WTC11 (cell line): ENCODE measurements around the gene IL10. TPM values are rescaled to one million over a fixed set of nuclear protein-coding genes. Genes with fewer than 3 reads are reported as not detected.

ENCODE experiments used
- ATAC-seq: fragments of 200-7000 bp; cut with Tn5 transposase; 2 replicates; pipeline ENCODE4 v1.10.0; 2021; ENCODE audit warnings: mild to moderate bottlenecking, moderate library complexity
- CTCF ChIA-PET: fragments of 300-600 bp; sonication (Branson Sonifier 250); formaldehyde crosslinking; loops from one replicate; lab custom pipeline; 2021; ENCODE audit warnings: antibody characterized with exemption; lab: Charles Lee
- POLR2A ChIA-PET: fragments of 350-600 bp; sonication (Branson Sonifier 250); formaldehyde crosslinking; loops from one replicate; lab custom pipeline; 2021; ENCODE audit warnings: antibody characterized with exemption; lab: Charles Lee
- DNase-seq: peaks from one replicate; pipeline ENCODE4 v3.0.0; 2021; ENCODE audit warnings: low spot score
- H3K27ac Mint-ChIP-seq: 2 replicates; pipeline ENCODE4 v1.8.0; 2021; ENCODE audit warnings: mixed read lengths
- H3K27me3 Mint-ChIP-seq: 2 replicates; pipeline ENCODE4 v1.8.0; 2021; ENCODE audit warnings: low read depth, mild to moderate bottlenecking, moderate library complexity, mixed read lengths
- H3K36me3 Mint-ChIP-seq: 2 replicates; pipeline ENCODE4 v1.8.0; 2021; ENCODE audit warnings: mixed read lengths
- H3K4me1 Mint-ChIP-seq: 2 replicates; pipeline ENCODE4 v1.8.0; 2022; ENCODE audit warnings: mixed read lengths
- H3K4me3 Mint-ChIP-seq: 2 replicates; pipeline ENCODE4 v1.8.0; 2021; ENCODE audit warnings: mild to moderate bottlenecking, moderate library complexity, mixed read lengths
- H3K9me3 Mint-ChIP-seq: 2 replicates; pipeline ENCODE4 v1.8.0; 2021; ENCODE audit warnings: mixed read lengths
- CREB1 ChIP-seq: sonication (generic); formaldehyde crosslinking; IDR thresholded peaks from 2 replicates; pipeline ENCODE4 v1.8.0; 2023; ENCODE audit warnings: mild to moderate bottlenecking, missing genetic modification reagents
- CTCF ChIP-seq: fragments of 200-600 bp; IDR thresholded peaks from 2 replicates; pipeline ENCODE4 v1.8.0; 2022; ENCODE audit warnings: antibody characterized with exemption
- FOXP1 ChIP-seq: sonication (generic); formaldehyde crosslinking; IDR thresholded peaks from 2 replicates; pipeline ENCODE4 v1.8.0; 2022; ENCODE audit warnings: missing genetic modification reagents, mild to moderate bottlenecking, moderate library complexity, borderline replicate concordance
- HMGA2 ChIP-seq: fragments of 250-450 bp; sonication (Bioruptor Pico); IDR thresholded peaks from 2 replicates; pipeline ENCODE4 v1.4.0; 2021; ENCODE audit warnings: mild to moderate bottlenecking, moderate library complexity
- IRF1 ChIP-seq: sonication (generic); formaldehyde crosslinking; IDR thresholded peaks from 2 replicates; pipeline ENCODE4 v1.8.0; 2023; ENCODE audit warnings: missing genetic modification reagents
- IRF2 ChIP-seq: sonication (generic); formaldehyde crosslinking; IDR thresholded peaks from 2 replicates; pipeline ENCODE4 v1.8.0; 2022; ENCODE audit warnings: low read depth, missing genetic modification reagents, borderline replicate concordance
- JAZF1 ChIP-seq: fragments of 250-450 bp; sonication (Bioruptor Pico); IDR thresholded peaks from 2 replicates; pipeline ENCODE4 v1.9.0; 2021; ENCODE audit warnings: moderate library complexity, mild to moderate bottlenecking, inconsistent platforms
- MLX ChIP-seq: sonication (generic); formaldehyde crosslinking; IDR thresholded peaks from 2 replicates; pipeline ENCODE4 v1.8.1; 2023; ENCODE audit warnings: mild to moderate bottlenecking, missing genetic modification reagents, moderate library complexity
- MXD4 ChIP-seq: fragments of 250-450 bp; sonication (Bioruptor Pico); IDR thresholded peaks from 2 replicates; pipeline ENCODE4 v1.8.0; 2021; ENCODE audit warnings: mild to moderate bottlenecking, moderate library complexity, borderline replicate concordance
- MYBL2 ChIP-seq: sonication (generic); formaldehyde crosslinking; IDR thresholded peaks from 2 replicates; pipeline ENCODE4 v1.8.1; 2023; ENCODE audit warnings: mild to moderate bottlenecking, moderate library complexity, missing genetic modification reagents
- NFE2L1 ChIP-seq: sonication (generic); formaldehyde crosslinking; IDR thresholded peaks from 2 replicates; pipeline ENCODE4 v1.8.1; 2023; ENCODE audit warnings: missing genetic modification reagents
- SMAD4 ChIP-seq: sonication (generic); formaldehyde crosslinking; IDR thresholded peaks from 2 replicates; pipeline ENCODE4 v1.8.0; 2022; ENCODE audit warnings: mild to moderate bottlenecking, missing genetic modification reagents
- TP53 ChIP-seq: sonication (generic); formaldehyde crosslinking; IDR thresholded peaks from 2 replicates; pipeline ENCODE4 v1.8.1; 2023; ENCODE audit warnings: mild to moderate bottlenecking, missing genetic modification reagents
- USF2 ChIP-seq: sonication (generic); formaldehyde crosslinking; IDR thresholded peaks from 2 replicates; pipeline ENCODE4 v1.8.1; 2023; ENCODE audit warnings: mild to moderate bottlenecking, missing genetic modification reagents, moderate library complexity
- ZNF232 ChIP-seq: sonication (generic); formaldehyde crosslinking; IDR thresholded peaks from 2 replicates; pipeline ENCODE4 v1.8.0; 2022; ENCODE audit warnings: mild to moderate bottlenecking, missing genetic modification reagents
- ZNF263 ChIP-seq: sonication (generic); formaldehyde crosslinking; IDR thresholded peaks from 2 replicates; pipeline ENCODE4 v1.8.1; 2022; ENCODE audit warnings: low read depth, mild to moderate bottlenecking, moderate library complexity, missing genetic modification reagents
- ZNF396 ChIP-seq: fragments of 250-450 bp; sonication (Bioruptor Pico); IDR thresholded peaks from 2 replicates; pipeline ENCODE4 v1.8.0; 2021; ENCODE audit warnings: mild to moderate bottlenecking, moderate library complexity, borderline replicate concordance
- total RNA-seq: library from RNA; stranded (reverse); gene quantifications from 3 replicates; pipeline ENCODE4 v1.2.3, GENCODE V29; 2021
- TF ChIP-seq, protein P1 (sequence below): fragments of 250-450 bp; sonication (Bioruptor Pico); IDR thresholded peaks from 2 replicates; pipeline ENCODE4 v1.9.0; 2021; ENCODE audit warnings: mild to moderate bottlenecking
- TF ChIP-seq, protein P2 (sequence below): fragments of 250-450 bp; sonication (Bioruptor Pico); IDR thresholded peaks from 2 replicates; pipeline ENCODE4 v1.9.0; 2021; ENCODE audit warnings: moderate library complexity, mild to moderate bottlenecking, inconsistent platforms, borderline replicate concordance
- TF ChIP-seq, protein P3 (sequence below): sonication (generic); formaldehyde crosslinking; conservative IDR thresholded peaks from 2 replicates; pipeline ENCODE4 v1.8.1; 2022; ENCODE audit warnings: mild to moderate bottlenecking, missing genetic modification reagents
- TF ChIP-seq, protein P4 (sequence below): sonication (generic); formaldehyde crosslinking; IDR thresholded peaks from 2 replicates; pipeline ENCODE4 v1.8.0; 2022; ENCODE audit warnings: mild to moderate bottlenecking, missing genetic modification reagents

Gene IL10
- total RNA-seq, 1 experiment from 2014 or later, result not detected

DNA sequence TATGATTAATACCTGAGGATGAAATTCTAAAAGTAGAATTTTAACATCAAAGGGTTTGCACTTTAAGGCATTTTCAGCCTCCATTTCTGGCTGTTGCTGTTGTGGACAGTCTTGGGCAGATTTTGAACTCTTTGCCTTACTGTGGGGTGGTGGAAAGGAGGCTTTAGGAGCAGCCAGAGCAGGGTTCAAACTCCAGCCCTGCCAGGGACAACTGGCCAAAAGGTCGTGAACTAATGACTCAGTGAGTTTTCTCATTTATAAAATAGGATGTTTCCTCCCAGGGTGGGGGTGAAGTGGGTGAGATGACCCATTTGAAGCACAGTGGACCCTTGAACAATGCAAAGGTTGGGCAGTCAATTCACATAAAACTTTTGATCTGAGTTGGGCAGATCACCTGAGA lies 50.8 kb downstream of the IL10 start:
- DNase-seq (no peak), ATAC-seq (no peak)
- no peak overlapping the region for H3K4me3 Mint-ChIP-seq
- peaks cover 26% of the 10 kb centered on the region for H3K4me1 Mint-ChIP-seq
- 0 out of 2 replicates have a peak overlapping the region, but pooled peaks have one; percentile 19 for H3K27ac Mint-ChIP-seq
- no peaks in the 10 kb centered on the region for H3K9me3 Mint-ChIP-seq
- TF ChIP-seq MXD4, result no peak
- TF ChIP-seq CTCF, result no peak
- TF ChIP-seq ZNF263, result no peak
- TF ChIP-seq, protein P1, sequence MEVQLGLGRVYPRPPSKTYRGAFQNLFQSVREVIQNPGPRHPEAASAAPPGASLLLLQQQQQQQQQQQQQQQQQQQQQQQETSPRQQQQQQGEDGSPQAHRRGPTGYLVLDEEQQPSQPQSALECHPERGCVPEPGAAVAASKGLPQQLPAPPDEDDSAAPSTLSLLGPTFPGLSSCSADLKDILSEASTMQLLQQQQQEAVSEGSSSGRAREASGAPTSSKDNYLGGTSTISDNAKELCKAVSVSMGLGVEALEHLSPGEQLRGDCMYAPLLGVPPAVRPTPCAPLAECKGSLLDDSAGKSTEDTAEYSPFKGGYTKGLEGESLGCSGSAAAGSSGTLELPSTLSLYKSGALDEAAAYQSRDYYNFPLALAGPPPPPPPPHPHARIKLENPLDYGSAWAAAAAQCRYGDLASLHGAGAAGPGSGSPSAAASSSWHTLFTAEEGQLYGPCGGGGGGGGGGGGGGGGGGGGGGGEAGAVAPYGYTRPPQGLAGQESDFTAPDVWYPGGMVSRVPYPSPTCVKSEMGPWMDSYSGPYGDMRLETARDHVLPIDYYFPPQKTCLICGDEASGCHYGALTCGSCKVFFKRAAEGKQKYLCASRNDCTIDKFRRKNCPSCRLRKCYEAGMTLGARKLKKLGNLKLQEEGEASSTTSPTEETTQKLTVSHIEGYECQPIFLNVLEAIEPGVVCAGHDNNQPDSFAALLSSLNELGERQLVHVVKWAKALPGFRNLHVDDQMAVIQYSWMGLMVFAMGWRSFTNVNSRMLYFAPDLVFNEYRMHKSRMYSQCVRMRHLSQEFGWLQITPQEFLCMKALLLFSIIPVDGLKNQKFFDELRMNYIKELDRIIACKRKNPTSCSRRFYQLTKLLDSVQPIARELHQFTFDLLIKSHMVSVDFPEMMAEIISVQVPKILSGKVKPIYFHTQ (CRISPR knock-in tag), result no peak
- ChIA-PET CTCF (no interaction called here), POLR2A (no interaction called here)
- H3K36me3 Mint-ChIP-seq, result no peaks in the 10 kb centered on the region
- no peaks in the 10 kb centered on the region for H3K27me3 Mint-ChIP-seq

GRCh38 chr1:206719169-206719839 lies 53.0 kb downstream of the IL10 start:
- no peak for DNase-seq
- TF ChIP-seq HMGA2 (CRISPR knock-in tag) (no peak), JAZF1 (CRISPR knock-in tag) (no peak), NFE2L1 (CRISPR knock-in tag) (no peak), ZNF396 (CRISPR knock-in tag) (no peak)
- Mint-ChIP-seq H3K4me3 (no peak overlapping the region), H3K27me3 (no peaks in the 10 kb centered on the region), H3K36me3 (no peaks in the 10 kb centered on the region), H3K9me3 (no peaks in the 10 kb centered on the region), H3K4me1 (peaks cover 19% of the 10 kb centered on the region), H3K27ac (no peak overlapping the region)
- ChIA-PET CTCF (interaction anchor here (1.1 to 1.5 kb wide), 4 partner anchors 15 to 107 kb away, joined by 4 to 9 read pairs (median 4); partner anchors contain the start of gene EIF2D), POLR2A (no interaction called here)
- ATAC-seq, result no peak

DNA sequence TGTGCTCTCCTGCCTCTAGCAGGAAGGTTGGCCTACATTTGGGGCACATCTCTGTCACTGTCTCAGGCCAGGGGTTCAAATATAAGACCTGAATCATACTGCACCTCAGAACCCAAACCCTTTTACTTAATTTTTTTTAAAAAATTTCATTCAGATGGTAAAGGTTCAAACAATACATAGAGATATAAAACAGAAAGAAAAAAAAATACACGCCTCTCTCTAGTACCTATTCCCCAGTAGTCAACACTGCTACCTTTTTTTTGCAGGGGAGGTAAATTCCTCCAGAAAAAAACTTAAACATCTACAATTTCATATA lies 54.7 kb downstream of the IL10 start:
- ChIA-PET CTCF (interaction anchor here (1.9 kb wide), 1 partner anchor 54 kb away, joined by 5 read pairs; no protein-coding TSS in a partner anchor), POLR2A (no interaction called here)
- no peaks in the 10 kb centered on the region for H3K36me3 Mint-ChIP-seq
- ATAC-seq (no peak), DNase-seq (no peak)
- no peak overlapping the region for H3K4me3 Mint-ChIP-seq
- H3K27me3 Mint-ChIP-seq, result no peaks in the 10 kb centered on the region
- H3K9me3 Mint-ChIP-seq, result no peaks in the 10 kb centered on the region
- H3K27ac Mint-ChIP-seq, result no peak overlapping the region
- H3K4me1 Mint-ChIP-seq, result peaks cover 8% of the 10 kb centered on the region
- TF ChIP-seq FOXP1 (CRISPR knock-in tag) (no peak), ZNF232 (CRISPR knock-in tag) (no peak), SMAD4 (CRISPR knock-in tag) (no peak), MYBL2 (CRISPR knock-in tag) (no peak), IRF1 (CRISPR knock-in tag) (no peak), TP53 (CRISPR knock-in tag) (no peak), CREB1 (CRISPR knock-in tag) (no peak), IRF2 (CRISPR knock-in tag) (no peak), USF2 (CRISPR knock-in tag) (no peak), MLX (no peak)
- TF ChIP-seq, protein P2, sequence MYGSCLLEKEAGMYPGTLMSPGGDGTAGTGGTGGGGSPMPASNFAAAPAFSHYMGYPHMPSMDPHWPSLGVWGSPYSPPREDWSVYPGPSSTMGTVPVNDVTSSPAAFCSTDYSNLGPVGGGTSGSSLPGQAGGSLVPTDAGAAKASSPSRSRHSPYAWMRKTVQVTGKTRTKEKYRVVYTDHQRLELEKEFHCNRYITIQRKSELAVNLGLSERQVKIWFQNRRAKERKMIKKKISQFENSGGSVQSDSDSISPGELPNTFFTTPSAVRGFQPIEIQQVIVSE (CRISPR knock-in tag), result no peak
- TF ChIP-seq, protein P3, sequence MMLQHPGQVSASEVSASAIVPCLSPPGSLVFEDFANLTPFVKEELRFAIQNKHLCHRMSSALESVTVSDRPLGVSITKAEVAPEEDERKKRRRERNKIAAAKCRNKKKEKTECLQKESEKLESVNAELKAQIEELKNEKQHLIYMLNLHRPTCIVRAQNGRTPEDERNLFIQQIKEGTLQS (CRISPR knock-in tag), result no peak
- TF ChIP-seq, protein P4, sequence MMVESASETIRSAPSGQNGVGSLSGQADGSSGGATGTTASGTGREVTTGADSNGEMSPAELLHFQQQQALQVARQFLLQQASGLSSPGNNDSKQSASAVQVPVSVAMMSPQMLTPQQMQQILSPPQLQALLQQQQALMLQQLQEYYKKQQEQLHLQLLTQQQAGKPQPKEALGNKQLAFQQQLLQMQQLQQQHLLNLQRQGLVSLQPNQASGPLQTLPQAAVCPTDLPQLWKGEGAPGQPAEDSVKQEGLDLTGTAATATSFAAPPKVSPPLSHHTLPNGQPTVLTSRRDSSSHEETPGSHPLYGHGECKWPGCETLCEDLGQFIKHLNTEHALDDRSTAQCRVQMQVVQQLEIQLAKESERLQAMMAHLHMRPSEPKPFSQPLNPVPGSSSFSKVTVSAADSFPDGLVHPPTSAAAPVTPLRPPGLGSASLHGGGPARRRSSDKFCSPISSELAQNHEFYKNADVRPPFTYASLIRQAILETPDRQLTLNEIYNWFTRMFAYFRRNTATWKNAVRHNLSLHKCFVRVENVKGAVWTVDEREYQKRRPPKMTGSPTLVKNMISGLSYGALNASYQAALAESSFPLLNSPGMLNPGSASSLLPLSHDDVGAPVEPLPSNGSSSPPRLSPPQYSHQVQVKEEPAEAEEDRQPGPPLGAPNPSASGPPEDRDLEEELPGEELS (CRISPR knock-in tag), result no peak
